ENCODE measurements around the gene TEX47. TPM values are rescaled to one million over a fixed set of nuclear protein-coding genes. Genes with fewer than 3 reads are reported as not detected.
A peak's percentile ranks its signal among the peaks of the same experiment; 100 is the strongest.

TEX47 gene
- total RNA-seq, 4 donors from 2014 or later, result not detected

DNA sequence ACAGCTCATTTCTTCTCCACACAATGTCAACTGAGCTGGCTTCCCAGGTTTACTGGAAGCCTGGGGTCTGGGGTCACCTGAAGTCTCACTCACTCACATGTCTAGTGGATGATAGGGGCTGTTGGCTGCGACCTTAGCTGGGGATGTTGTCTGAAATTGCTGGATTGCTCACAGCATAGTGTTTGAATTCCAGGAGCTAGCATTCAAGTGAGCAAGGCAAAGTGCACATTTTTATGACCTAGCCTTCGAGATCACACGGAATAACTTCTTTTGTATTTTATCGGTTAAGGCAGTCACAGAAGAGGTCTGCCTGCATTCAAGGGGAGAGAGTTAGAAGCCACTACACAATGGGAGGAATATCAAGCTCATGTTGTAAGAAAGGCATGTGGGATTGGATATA, 3.6 kb downstream of the TEX47 start:
- Histone ChIP-seq H3K36me3 (no peaks in the 10 kb centered on the region), H3K4me1 (no peaks in the 10 kb centered on the region), H3K27ac (no peak overlapping the region), H3K27me3 (no peaks in the 10 kb centered on the region), H3K4me3 (no peak overlapping the region), H3K9me3 (no peaks in the 10 kb centered on the region)
- in situ Hi-C loops (cut with MboI; ENCODE audit: low sequenced_read_pairs in 4 of 4) (no loop called here), intact Hi-C loops (cut with DNase I; ENCODE audit: low total_unique reads) (no loop called here)
- TF ChIP-seq, protein P1, sequence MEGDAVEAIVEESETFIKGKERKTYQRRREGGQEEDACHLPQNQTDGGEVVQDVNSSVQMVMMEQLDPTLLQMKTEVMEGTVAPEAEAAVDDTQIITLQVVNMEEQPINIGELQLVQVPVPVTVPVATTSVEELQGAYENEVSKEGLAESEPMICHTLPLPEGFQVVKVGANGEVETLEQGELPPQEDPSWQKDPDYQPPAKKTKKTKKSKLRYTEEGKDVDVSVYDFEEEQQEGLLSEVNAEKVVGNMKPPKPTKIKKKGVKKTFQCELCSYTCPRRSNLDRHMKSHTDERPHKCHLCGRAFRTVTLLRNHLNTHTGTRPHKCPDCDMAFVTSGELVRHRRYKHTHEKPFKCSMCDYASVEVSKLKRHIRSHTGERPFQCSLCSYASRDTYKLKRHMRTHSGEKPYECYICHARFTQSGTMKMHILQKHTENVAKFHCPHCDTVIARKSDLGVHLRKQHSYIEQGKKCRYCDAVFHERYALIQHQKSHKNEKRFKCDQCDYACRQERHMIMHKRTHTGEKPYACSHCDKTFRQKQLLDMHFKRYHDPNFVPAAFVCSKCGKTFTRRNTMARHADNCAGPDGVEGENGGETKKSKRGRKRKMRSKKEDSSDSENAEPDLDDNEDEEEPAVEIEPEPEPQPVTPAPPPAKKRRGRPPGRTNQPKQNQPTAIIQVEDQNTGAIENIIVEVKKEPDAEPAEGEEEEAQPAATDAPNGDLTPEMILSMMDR (IDR thresholded peaks at IDR 0.05 in 4 of 5, conservative IDR thresholded peaks at IDR 0.05 in 1 of 5), result no peak
- TF ChIP-seq POLR2A (IDR thresholded peaks at IDR 0.05), result no peak
- ATAC-seq, result no peak
- no peak for DNase-seq

DNA sequence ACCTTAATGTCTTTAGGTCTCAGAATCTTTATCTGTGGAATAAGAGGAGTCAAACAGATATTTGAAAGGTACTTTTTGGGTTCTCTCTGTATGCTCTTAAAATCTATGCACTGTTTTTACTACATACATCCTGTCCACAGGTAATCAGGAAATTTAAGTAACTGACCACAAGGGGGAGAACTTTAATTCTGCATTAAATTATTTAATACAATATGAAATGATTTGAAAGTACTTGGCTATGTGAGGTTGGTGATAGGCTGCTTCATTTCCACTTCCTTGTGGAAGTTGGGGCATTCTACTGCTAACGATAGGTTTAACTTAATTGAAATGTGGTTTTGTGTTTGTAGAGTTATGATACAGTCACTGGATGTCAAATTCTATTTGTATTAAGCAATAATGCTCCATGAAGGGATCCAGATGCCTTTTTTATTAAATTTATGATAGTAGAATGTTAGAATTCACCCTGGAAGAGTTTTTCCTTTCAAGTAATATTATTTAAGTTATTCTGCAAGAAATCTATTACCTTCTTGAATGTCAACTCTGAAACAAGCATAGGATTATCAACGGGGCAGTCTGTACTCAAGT, 6.0 kb downstream of the TEX47 start:
- no peak overlapping the region for H3K4me3 ChIP-seq
- TF ChIP-seq POLR2A (IDR thresholded peaks at IDR 0.05), result no peak
- TF ChIP-seq, protein P1 (IDR thresholded peaks at IDR 0.05 in 4 of 5, conservative IDR thresholded peaks at IDR 0.05 in 1 of 5), result peak in 1 of 5 experiments; percentile 33
- DNase-seq (no peak), ATAC-seq (no peak)
- no peaks in the 10 kb centered on the region for H3K4me1 ChIP-seq
- intact Hi-C loops (cut with DNase I; ENCODE audit: low total_unique reads) (no loop called here), in situ Hi-C loops (cut with MboI; ENCODE audit: low sequenced_read_pairs in 4 of 4) (no loop called here)
- H3K27ac ChIP-seq, result no peak overlapping the region
- H3K36me3 ChIP-seq, result no peaks in the 10 kb centered on the region
- H3K9me3 ChIP-seq, result no peaks in the 10 kb centered on the region
- H3K27me3 ChIP-seq, result no peaks in the 10 kb centered on the region

DNA sequence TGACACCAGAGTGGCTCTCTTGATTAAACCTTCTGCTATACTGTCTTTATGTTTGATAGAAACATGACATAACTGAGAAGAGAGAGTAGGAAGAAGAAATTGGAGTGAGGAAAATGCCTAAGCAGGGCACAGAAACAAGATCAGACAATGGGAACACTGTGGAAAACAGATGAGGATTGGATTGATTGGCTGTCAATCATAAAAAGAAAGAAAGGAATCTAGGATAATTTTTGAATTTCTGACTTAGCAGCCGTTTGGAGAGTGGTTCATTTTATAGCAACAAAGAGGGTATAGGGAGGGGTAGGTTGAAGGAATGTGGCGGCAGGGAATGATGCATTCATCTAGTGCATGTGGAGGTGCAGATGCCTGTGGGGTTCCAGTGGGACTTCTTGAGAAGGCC, 7.8 kb downstream of the TEX47 start:
- intact Hi-C loops (cut with DNase I; ENCODE audit: low total_unique reads), result no loop called here
- Histone ChIP-seq H3K36me3 (no peaks in the 10 kb centered on the region), H3K27ac (no peak overlapping the region), H3K4me1 (no peaks in the 10 kb centered on the region), H3K27me3 (no peaks in the 10 kb centered on the region), H3K4me3 (no peak overlapping the region), H3K9me3 (no peaks in the 10 kb centered on the region)
- DNase-seq, result no peak
- in situ Hi-C loops (cut with MboI; ENCODE audit: low sequenced_read_pairs in 4 of 4), result no loop called here
- TF ChIP-seq, protein P1 (IDR thresholded peaks at IDR 0.05 in 4 of 5, conservative IDR thresholded peaks at IDR 0.05 in 1 of 5), result no peak
- TF ChIP-seq POLR2A (IDR thresholded peaks at IDR 0.05), result no peak
- no peak for ATAC-seq

DNA sequence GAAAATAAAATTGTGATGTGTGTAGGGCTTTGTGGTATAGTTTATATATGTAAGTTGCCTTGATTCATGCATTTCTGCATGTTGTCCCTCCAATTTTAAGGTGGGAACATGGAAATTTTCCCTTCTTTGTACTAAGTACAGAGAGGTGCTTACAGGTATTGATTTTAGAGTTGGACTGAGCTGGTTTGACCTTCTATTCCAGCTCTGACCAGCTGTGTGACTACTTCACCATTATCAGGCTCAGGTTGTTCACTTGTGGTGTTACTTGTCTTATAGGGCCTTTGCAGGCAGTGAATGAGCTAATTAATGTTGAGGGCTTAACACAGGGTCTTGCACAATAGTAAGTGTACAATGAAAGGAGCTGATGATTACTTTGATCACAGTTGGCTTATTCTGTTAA, 19.7 kb downstream of the TEX47 start:
- intact Hi-C loops (cut with DNase I; ENCODE audit: low total_unique reads) (no loop called here), in situ Hi-C loops (cut with MboI; ENCODE audit: low sequenced_read_pairs in 4 of 4) (no loop called here)
- Histone ChIP-seq H3K36me3 (no peaks in the 10 kb centered on the region), H3K27me3 (no peaks in the 10 kb centered on the region), H3K4me1 (no peaks in the 10 kb centered on the region), H3K4me3 (no peak overlapping the region), H3K27ac (no peak overlapping the region), H3K9me3 (no peaks in the 10 kb centered on the region)
- no peak for DNase-seq
- ATAC-seq, result no peak
- no peak for TF ChIP-seq POLR2A (IDR thresholded peaks at IDR 0.05)
- TF ChIP-seq, protein P1 (IDR thresholded peaks at IDR 0.05 in 4 of 5, conservative IDR thresholded peaks at IDR 0.05 in 1 of 5), result no peak

DNA sequence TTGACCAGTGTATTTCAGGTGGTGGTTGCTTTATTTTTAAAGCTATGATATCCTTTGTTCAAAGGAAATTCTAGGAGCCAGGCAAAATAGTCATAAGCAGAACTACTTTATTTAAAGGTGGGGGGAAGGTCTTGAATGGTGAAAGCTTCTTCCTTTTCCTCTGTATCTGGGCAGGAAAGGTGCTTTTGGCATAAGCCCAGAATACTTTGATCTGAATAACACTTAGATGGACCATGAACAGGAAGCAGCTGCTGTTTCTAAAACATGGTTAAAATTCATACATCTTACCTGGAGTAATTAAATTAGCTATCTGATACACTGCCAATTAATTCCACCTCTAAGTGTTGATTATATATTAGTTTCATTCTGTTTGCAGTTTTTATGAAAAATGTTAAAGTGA, 22.8 kb downstream of the TEX47 start:
- intact Hi-C loops (cut with DNase I; ENCODE audit: low total_unique reads), result no loop called here
- TF ChIP-seq, protein P1 (IDR thresholded peaks at IDR 0.05 in 4 of 5, conservative IDR thresholded peaks at IDR 0.05 in 1 of 5), result no peak
- TF ChIP-seq POLR2A (IDR thresholded peaks at IDR 0.05), result no peak

More for the DNA sequence above, 22.8 kb downstream of the TEX47 start:
- Histone ChIP-seq H3K27ac (no peak overlapping the region), H3K27me3 (no peaks in the 10 kb centered on the region), H3K4me1 (no peaks in the 10 kb centered on the region), H3K4me3 (no peak overlapping the region), H3K36me3 (no peaks in the 10 kb centered on the region), H3K9me3 (no peaks in the 10 kb centered on the region)
- ATAC-seq (no peak), DNase-seq (no peak)
- in situ Hi-C loops (cut with MboI; ENCODE audit: low sequenced_read_pairs in 4 of 4), result no loop called here
